Stimulated activated CD8-positive, alpha-beta memory T cell treated with anti-CD3 and anti-CD28 coated beads, Interleukin-15, amount 100 ng/mL, for 48 hours (primary cell): ENCODE measurements around the gene KCNJ14.

Experiments
- DNase-seq, 2 donors: peaks; one replicate each; pipeline ENCODE4 v3.0.0-alpha.2; 2020; ENCODE audit warnings: low read depth in 2 of 2

The KCNJ14 gene

DNA sequence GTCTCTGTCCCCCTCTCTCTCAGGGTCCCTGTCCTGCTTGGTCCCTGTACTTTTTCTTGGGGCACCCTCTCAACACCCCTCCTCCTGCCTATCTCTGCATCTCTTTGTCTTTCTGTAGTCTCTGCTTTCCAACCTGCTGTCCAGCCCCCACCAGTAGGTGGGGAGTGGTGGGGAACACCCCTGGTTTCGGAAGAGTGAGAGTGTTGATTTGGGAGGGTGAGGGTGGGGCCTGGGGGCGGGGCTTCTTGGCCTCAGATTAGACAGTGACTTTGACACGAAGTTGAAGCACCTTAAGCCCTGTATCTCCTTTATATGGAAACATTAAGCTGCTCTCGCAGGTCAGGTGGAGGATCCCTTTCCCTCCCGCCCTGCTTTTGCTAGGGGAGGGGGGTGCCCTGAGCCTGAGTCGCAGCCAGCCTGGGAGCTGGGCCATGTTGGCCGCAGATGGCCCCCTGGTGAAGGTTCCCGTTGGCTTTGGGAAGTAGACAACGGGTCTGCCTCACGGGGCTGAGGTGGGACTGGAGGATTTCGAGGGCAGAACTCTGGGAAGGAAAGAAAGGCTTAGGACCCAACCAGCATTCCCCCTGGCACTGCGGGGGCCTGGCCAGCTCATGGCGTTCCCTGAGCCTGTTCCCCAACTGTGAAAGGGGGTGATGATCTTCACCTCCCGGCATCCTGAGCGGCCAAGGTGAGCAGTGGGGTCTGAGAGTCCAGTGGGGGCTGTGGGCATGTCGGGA, at the start of gene KCNJ14:
TSS of gene KCNJ14 (plus strand) at position 404 of the 737 bp plus-strand sequence. CDS start 6,151 bp downstream, outside the sequence.
- DNase-seq, result no peak

DNA sequence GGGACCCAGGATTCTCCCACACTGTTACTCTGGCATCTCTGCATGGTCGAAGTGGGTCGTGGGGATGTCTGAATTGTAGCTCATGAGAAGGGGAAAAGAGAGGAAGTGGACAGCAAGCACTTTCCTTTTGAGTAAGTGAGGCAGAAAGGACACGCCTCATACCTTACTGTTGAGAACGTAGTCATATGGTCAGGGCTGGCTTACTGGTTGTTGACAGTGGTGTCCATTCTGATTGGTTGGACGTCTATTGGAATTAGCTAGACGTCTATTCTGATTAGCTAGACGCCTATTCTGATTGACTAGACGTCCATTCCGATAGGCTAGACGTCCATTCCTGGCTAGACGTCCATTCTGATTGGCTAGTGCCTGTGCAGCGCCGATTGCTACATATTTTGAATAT, 49.5 kb upstream of the KCNJ14 start:
- DNase-seq, result no peak

GRCh38 chr19:48413879-48414587, 41.3 kb upstream of the KCNJ14 start:
- DNase-seq, result no peak

GRCh38 chr19:48415395-48415794, 40.0 kb upstream of the KCNJ14 start:
- DNase-seq, result peak; percentile 55 to 69

DNA sequence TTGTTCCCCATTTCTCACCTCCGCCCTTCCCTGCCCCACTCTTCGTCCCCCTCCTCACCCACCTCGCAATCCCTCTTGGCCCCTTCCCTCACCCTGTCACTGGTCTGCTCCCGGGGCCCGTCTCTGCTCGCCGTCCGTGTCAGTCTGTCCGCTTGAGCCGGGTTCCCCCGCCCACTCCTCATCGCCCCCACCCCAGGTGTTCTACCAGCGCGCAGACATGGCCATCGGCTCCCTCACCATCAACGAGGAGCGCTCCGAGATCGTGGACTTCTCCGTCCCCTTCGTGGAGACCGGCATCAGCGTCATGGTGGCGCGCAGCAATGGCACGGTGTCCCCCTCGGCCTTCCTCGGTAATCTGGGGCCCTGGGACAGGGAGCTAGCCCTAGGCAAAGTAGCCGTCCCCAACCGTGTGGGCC, 39.6 kb upstream of the KCNJ14 start:
- DNase-seq, result no peak

DNA sequence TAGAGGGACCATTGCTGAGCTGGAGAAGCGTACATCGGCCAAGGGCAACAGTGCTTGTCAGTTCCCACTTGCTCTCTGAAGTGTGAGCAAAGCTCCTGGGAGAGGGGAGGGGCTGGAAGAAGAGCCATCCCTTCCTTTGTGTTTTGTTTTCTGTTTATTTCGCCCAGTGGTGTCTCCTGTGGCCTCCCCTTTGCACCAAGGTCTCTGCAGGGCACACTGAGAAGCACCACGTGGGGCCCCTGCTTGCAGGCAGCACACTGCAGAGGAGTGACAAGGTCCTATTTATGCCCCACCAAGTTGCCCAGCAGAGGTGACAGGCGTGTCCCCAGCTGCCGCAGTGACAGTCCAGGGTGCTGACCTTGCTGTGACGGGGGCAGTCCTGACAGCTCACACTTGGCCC, 38.0 kb upstream of the KCNJ14 start:
- DNase-seq, result no peak

DNA sequence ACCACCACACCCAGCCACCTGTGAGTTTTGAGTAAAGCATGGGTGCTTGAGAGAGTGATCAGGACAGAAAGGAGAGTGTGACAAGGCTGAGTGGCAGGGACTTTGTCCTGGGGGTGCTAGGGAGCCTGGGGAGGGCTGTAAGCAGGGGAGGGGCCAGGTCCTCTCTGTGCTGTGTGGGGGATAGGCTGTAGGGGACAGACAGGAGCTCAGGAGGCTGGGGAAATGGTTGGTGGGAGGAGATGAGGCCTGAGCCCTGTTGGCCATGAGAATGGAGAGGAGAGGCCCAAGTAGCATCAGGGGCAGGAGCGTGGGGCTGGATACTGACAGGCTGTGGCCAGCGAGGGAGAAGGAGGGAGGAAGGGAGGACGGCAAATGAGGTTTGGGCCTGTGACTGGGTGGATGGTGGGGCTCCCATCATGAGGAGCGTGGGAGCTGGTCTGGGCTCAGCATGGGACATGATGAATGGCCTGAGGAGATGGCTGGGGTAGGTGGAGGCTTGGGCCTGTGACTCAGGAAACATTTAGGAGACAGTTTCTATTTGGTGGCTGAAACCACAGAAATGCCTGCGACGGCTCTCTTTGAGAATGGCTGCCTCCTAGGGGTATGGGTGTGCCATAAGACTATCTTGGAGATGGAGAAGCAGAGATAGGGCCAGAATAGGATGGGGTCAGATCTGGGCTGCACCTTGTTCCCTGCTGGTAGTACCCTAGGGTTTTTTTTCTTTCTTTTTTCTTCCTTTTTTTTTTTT, 36.9 kb upstream of the KCNJ14 start:
- no peak for DNase-seq

DNA sequence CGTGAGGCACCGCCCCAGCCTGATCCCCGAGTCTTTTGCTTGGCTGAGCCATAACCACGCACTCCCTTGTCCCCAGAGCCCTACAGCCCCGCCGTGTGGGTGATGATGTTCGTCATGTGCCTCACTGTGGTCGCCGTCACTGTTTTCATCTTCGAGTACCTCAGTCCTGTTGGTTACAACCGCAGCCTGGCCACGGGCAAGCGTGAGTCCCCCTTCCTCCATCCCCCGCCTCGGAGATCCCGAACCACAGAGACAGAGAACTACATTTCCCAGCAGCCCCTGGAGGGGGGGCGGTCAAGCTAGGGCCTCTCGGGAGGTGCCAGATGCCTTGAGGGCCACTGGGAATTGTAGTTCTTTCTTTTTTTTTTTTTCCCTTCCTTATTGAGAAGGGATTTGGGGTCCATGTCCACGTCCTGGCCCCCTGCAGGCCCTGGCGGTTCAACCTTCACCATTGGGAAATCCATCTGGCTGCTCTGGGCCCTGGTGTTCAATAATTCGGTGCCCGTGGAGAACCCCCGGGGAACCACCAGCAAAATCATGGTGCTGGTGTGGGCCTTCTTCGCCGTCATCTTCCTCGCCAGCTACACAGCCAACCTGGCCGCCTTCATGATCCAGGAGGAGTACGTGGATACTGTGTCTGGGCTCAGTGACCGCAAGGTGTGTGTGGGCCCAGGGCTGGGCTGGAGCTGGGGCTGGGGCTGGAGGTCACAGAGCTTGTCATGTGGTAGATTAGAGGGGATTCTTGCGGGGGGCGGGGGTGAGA, 36.0 kb upstream of the KCNJ14 start:
- peak; percentile 76 to 79 for DNase-seq

- DNase-seq, result no peak
Measured at GRCh38 chr19:48421548-48421947, 33.8 kb upstream of the KCNJ14 start.

DNA sequence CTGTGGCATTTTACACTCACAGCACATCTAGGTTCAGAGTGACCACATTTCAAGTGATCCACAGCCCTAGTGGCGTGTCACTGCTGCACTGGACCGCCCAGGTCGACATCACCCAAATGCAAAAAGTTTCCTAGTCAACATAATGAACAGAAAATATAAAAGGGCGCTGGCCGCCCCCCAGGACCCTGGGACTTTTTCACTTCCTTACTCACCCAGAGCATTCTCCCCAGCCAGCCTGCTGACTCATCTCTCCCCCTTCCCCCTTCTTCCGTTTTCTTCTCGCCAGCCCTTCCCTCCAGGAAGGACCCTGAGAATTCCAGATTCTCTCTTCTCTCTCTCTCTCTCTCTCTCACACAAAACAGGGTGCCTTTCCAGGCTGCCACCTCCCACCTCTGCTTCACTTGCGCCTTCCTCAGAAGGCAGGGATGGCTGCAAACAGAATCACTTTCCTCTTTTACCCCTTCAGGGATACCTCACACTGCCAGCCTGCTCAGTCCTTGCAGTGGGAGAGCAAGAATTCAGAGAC, 30.6 kb upstream of the KCNJ14 start:
- DNase-seq, result no peak

DNA sequence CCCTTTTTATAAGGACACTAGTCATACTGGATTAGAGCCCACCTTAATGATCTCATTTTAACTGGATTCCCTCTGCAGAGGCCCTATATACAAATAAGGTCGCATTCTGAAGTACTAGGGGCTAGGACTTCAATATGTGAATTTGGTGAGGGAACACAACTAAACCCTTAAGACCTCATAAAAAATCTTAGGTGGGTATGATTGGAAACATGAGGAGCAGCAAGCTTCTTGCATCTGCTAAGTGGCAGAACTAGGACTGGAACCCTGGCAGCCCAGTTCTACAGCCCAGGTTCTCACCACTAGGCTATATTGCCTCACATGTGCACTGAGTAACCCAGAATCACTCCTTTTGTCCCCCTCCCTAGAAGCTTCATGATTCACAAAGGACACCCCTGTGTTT, 26.7 kb upstream of the KCNJ14 start:
- DNase-seq, result no peak

GRCh38 chr19:48433337-48433736, 22.0 kb upstream of the KCNJ14 start:
- DNase-seq, result no peak

GRCh38 chr19:48436586-48436985, 18.8 kb upstream of the KCNJ14 start:
- DNase-seq, result no peak

DNA sequence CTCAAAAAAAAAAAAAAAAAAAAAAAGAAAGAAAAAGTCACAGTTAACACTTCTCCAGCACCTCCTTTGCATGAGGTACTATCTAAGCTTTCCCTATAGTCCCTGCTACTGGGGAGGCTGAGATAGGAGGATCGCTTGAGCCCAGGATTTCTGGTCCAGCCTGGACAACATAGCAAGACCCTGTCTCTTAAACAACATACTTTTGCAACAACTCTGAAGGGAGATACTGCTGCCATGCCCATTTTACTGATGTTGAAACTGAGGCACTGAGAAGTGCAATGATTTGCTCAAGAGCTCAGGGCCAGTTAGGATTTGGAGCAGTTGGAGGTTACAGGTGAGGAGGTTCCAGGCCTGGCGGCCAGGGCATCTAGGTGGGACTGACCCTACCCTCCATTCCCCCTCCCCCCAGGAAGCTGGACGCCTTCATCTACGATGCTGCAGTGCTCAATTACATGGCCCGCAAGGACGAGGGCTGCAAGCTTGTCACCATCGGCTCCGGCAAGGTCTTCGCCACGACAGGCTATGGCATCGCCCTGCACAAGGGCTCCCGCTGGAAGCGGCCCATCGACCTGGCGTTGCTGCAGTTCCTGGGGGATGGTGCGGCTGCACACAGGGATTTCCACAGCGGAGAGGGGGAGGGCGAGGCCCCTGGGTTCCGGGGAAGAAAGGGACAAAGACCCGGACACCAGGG, 13.9 kb upstream of the KCNJ14 start:
- DNase-seq, result no peak

- DNase-seq, result no peak
Measured at GRCh38 chr19:48442116-48443035, 13.0 kb upstream of the KCNJ14 start.

DNA sequence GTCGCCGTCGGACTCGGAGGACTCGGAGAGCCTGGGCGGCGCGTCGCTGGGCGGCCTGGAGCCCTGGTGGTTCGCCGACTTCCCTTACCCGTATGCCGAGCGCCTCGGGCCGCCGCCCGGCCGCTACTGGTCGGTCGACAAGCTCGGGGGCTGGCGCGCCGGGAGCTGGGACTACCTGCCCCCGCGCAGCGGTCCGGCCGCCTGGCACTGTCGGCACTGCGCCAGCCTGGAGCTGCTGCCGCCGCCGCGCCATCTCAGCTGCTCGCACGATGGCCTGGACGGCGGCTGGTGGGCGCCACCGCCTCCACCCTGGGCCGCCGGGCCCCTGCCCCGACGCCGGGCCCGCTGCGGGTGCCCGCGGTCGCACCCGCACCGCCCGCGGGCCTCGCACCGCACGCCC, 12.1 kb upstream of the KCNJ14 start:
- no peak for DNase-seq

- DNase-seq, result no peak
Measured at GRCh38 chr19:48443731-48444128, 11.6 kb upstream of the KCNJ14 start.

- no peak for DNase-seq
Measured at GRCh38 chr19:48444129-48444935, 11.0 kb upstream of the KCNJ14 start.

DNA sequence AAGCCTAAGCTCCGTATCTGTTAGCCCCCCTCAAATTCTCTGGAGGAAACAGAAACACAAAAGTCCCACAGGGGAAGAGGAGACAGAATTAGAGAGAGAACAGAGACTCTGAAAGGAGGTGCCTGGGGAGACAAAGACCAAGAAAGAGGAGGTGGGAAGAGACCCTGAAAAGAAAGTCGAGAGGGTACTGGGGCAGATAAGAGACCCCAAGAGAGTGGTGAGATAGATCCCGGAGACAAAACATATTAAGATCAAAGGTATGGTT, 10.5 kb upstream of the KCNJ14 start:
- no peak for DNase-seq

DNA sequence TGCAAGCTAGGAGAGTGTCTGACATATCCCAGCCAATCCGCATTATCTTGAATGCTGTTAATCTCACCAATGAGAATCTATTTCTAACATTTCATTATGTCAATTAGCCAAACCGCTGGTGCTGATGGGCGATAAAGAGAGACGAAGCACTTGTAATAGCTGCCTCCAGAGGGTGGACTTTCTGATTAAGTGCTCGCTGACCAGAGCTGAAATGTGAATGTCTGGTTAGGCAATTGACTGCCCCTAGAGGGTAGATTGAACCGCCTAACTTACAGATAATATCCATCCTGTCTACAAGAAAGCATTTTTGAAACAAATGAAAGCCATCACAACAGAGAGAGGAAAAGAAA, 10.1 kb upstream of the KCNJ14 start:
- no peak for DNase-seq
